Activated naive CD4-positive, alpha-beta T cell treated with anti-CD3 and anti-CD28 coated beads, Interleukin-2, amount 10 ng/mL, durations not matched to agents 7 days and 5 days (primary cell): ENCODE measurements around the gene PHYH.
"Not testable (repeated sequence)": the region's sequence is repeated elsewhere in the genome, so short reads cannot be mapped to it uniquely, and the experiment has no call there.

ENCODE experiments used
- CTCF ChIA-PET: fragments of 350-600 bp; sonication (Branson Sonifier 250); formaldehyde crosslinking; loops from one replicate; lab custom pipeline; 2021; ENCODE audit warnings: antibody characterized with exemption; lab: Charles Lee
- DNase-seq: peaks from one replicate; pipeline ENCODE4 v3.0.0-alpha.2; 2020
- H3K27ac Mint-ChIP-seq: one replicate; pipeline ENCODE4 v1.8.0; 2021; ENCODE audit warnings: mild to moderate bottlenecking, moderate library complexity, mixed read lengths
- H3K27me3 Mint-ChIP-seq: one replicate; pipeline ENCODE4 v1.8.0; 2021; ENCODE audit warnings: mild to moderate bottlenecking, mixed read lengths
- H3K36me3 Mint-ChIP-seq: one replicate; pipeline ENCODE4 v1.8.0; 2021; ENCODE audit warnings: mixed read lengths
- H3K4me1 Mint-ChIP-seq: one replicate; pipeline ENCODE4 v1.8.0; 2021; ENCODE audit warnings: mixed read lengths
- H3K4me3 Mint-ChIP-seq: one replicate; pipeline ENCODE4 v1.8.0; 2021; ENCODE audit warnings: mild to moderate bottlenecking, moderate library complexity, mixed read lengths
- H3K9me3 Mint-ChIP-seq: one replicate; pipeline ENCODE4 v1.8.0; 2021; ENCODE audit warnings: mixed read lengths

PHYH gene

GRCh38 chr10:13331646-13332045 is 31.8 kb upstream of the PHYH start:
- CTCF ChIA-PET: no interaction called here
- H3K4me1 Mint-ChIP-seq: no peaks in the 10 kb centered on the region
- no peaks in the 10 kb centered on the region for H3K27me3 Mint-ChIP-seq
- H3K9me3 Mint-ChIP-seq: no peaks in the 10 kb centered on the region
- peaks cover 63% of the 10 kb centered on the region for H3K36me3 Mint-ChIP-seq
- no peak overlapping the region for H3K4me3 Mint-ChIP-seq
- DNase-seq: no peak
- no peak overlapping the region for H3K27ac Mint-ChIP-seq

- DNase-seq, H3K27ac Mint-ChIP-seq, H3K4me1 Mint-ChIP-seq, CTCF ChIA-PET, H3K27me3 Mint-ChIP-seq, H3K9me3 Mint-ChIP-seq, H3K4me3 Mint-ChIP-seq: not testable (repeated sequence)
- H3K36me3 Mint-ChIP-seq: peaks cover 63% of the 10 kb centered on the region
These were observed 31.1 kb upstream of the PHYH start for GRCh38 chr10:13330980-13331379.

- no peak for DNase-seq
- Mint-ChIP-seq H3K27me3 (no peaks in the 10 kb centered on the region), H3K4me3 (no peak overlapping the region), H3K4me1 (no peaks in the 10 kb centered on the region), H3K9me3 (no peaks in the 10 kb centered on the region), H3K27ac (no peak overlapping the region), H3K36me3 (peaks cover 67% of the 10 kb centered on the region)
- CTCF ChIA-PET: no interaction called here
These were observed 29.7 kb upstream of the PHYH start for GRCh38 chr10:13329565-13329964.

GRCh38 chr10:13328613-13329012 is 28.7 kb upstream of the PHYH start:
- H3K4me1 Mint-ChIP-seq: no peaks in the 10 kb centered on the region
- peaks cover 70% of the 10 kb centered on the region for H3K36me3 Mint-ChIP-seq
- no peaks in the 10 kb centered on the region for H3K9me3 Mint-ChIP-seq
- CTCF ChIA-PET: no interaction called here
- no peak for DNase-seq
- no peak overlapping the region for H3K4me3 Mint-ChIP-seq
- H3K27ac Mint-ChIP-seq: no peak overlapping the region
- no peaks in the 10 kb centered on the region for H3K27me3 Mint-ChIP-seq

GRCh38 chr10:13328126-13328525 is 28.3 kb upstream of the PHYH start:
- CTCF ChIA-PET: no interaction called here
- no peak overlapping the region for H3K27ac Mint-ChIP-seq
- H3K9me3 Mint-ChIP-seq: no peaks in the 10 kb centered on the region

GRCh38 chr10:13327534-13327933 is 27.7 kb upstream of the PHYH start:
- no peaks in the 10 kb centered on the region for H3K27me3 Mint-ChIP-seq
- H3K9me3 Mint-ChIP-seq: no peaks in the 10 kb centered on the region
- no peak for DNase-seq
- H3K4me1 Mint-ChIP-seq: no peaks in the 10 kb centered on the region
- H3K4me3 Mint-ChIP-seq: no peak overlapping the region
- peaks cover 68% of the 10 kb centered on the region for H3K36me3 Mint-ChIP-seq
- CTCF ChIA-PET: no interaction called here
- H3K27ac Mint-ChIP-seq: no peak overlapping the region

More at GRCh38 chr10:13328126-13328525, 28.3 kb upstream of the PHYH start:
- Mint-ChIP-seq H3K36me3 (peaks cover 69% of the 10 kb centered on the region), H3K4me3 (no peak overlapping the region), H3K27me3 (no peaks in the 10 kb centered on the region), H3K4me1 (no peaks in the 10 kb centered on the region)
- no peak for DNase-seq

GRCh38 chr10:13322615-13323148 is 22.8 kb upstream of the PHYH start:
- H3K9me3 Mint-ChIP-seq: no peaks in the 10 kb centered on the region
- DNase-seq: no peak
- H3K4me1 Mint-ChIP-seq: no peaks in the 10 kb centered on the region
- CTCF ChIA-PET: no interaction called here
- no peak overlapping the region for H3K27ac Mint-ChIP-seq
- no peak overlapping the region for H3K4me3 Mint-ChIP-seq
- H3K36me3 Mint-ChIP-seq: peaks cover 48% of the 10 kb centered on the region
- no peaks in the 10 kb centered on the region for H3K27me3 Mint-ChIP-seq

GRCh38 chr10:13321576-13321975 is 21.7 kb upstream of the PHYH start:
- H3K36me3 Mint-ChIP-seq: peaks cover 43% of the 10 kb centered on the region
- no peaks in the 10 kb centered on the region for H3K9me3 Mint-ChIP-seq
- no peak overlapping the region for H3K27ac Mint-ChIP-seq
- CTCF ChIA-PET: no interaction called here
- no peaks in the 10 kb centered on the region for H3K4me1 Mint-ChIP-seq
- H3K27me3 Mint-ChIP-seq: no peaks in the 10 kb centered on the region
- no peak overlapping the region for H3K4me3 Mint-ChIP-seq
- no peak for DNase-seq

- no peaks in the 10 kb centered on the region for H3K9me3 Mint-ChIP-seq
- no peak for DNase-seq
- H3K27ac Mint-ChIP-seq: no peak overlapping the region
- H3K36me3 Mint-ChIP-seq: peaks cover 27% of the 10 kb centered on the region
- H3K27me3 Mint-ChIP-seq: no peaks in the 10 kb centered on the region
- CTCF ChIA-PET: interaction anchor here (0.9 kb wide), 1 partner anchor 17 kb away, joined by 4 read pairs; no protein-coding TSS in a partner anchor
- H3K4me1 Mint-ChIP-seq: no peaks in the 10 kb centered on the region
- H3K4me3 Mint-ChIP-seq: no peak overlapping the region
These were observed 19.3 kb upstream of the PHYH start for GRCh38 chr10:13319166-13319565.

- Mint-ChIP-seq H3K27me3 (no peaks in the 10 kb centered on the region), H3K4me1 (no peaks in the 10 kb centered on the region), H3K27ac (no peak overlapping the region), H3K36me3 (peaks cover 20% of the 10 kb centered on the region), H3K4me3 (no peak overlapping the region), H3K9me3 (no peaks in the 10 kb centered on the region)
- DNase-seq: no peak
- CTCF ChIA-PET: no interaction called here
These were observed 17.6 kb upstream of the PHYH start for GRCh38 chr10:13317474-13317873.

GRCh38 chr10:13316635-13317311 is 16.9 kb upstream of the PHYH start:
- no peaks in the 10 kb centered on the region for H3K27me3 Mint-ChIP-seq
- no peak overlapping the region for H3K4me3 Mint-ChIP-seq
- no peaks in the 10 kb centered on the region for H3K9me3 Mint-ChIP-seq
- CTCF ChIA-PET: interaction anchor here (1.1 kb wide), 1 partner anchor 156 kb away, joined by 3 read pairs; no protein-coding TSS in a partner anchor
- peaks cover 14% of the 10 kb centered on the region for H3K36me3 Mint-ChIP-seq
- H3K4me1 Mint-ChIP-seq: no peaks in the 10 kb centered on the region
- no peak overlapping the region for H3K27ac Mint-ChIP-seq
- DNase-seq: no peak

- Mint-ChIP-seq H3K9me3 (no peaks in the 10 kb centered on the region), H3K4me1 (no peaks in the 10 kb centered on the region), H3K27me3 (no peaks in the 10 kb centered on the region), H3K27ac (no peak overlapping the region), H3K36me3 (peaks cover 7% of the 10 kb centered on the region), H3K4me3 (no peak overlapping the region)
- no peak for DNase-seq
- CTCF ChIA-PET: no interaction called here
These were observed 15.5 kb upstream of the PHYH start for GRCh38 chr10:13315361-13315760.

GRCh38 chr10:13311177-13311575 is 11.3 kb upstream of the PHYH start:
- Mint-ChIP-seq H3K27ac (no peak overlapping the region), H3K27me3 (no peaks in the 10 kb centered on the region)
- CTCF ChIA-PET: no interaction called here

GRCh38 chr10:13310518-13311176 is 10.8 kb upstream of the PHYH start:
- Mint-ChIP-seq H3K36me3 (no peaks in the 10 kb centered on the region), H3K27ac (no peak overlapping the region), H3K27me3 (no peaks in the 10 kb centered on the region), H3K4me1 (no peaks in the 10 kb centered on the region), H3K9me3 (no peaks in the 10 kb centered on the region), H3K4me3 (no peak overlapping the region)
- DNase-seq: no peak
- CTCF ChIA-PET: no interaction called here

More at GRCh38 chr10:13311177-13311575, 11.3 kb upstream of the PHYH start:
- no peak for DNase-seq
- Mint-ChIP-seq H3K36me3 (no peaks in the 10 kb centered on the region), H3K4me1 (no peaks in the 10 kb centered on the region), H3K4me3 (no peak overlapping the region), H3K9me3 (no peaks in the 10 kb centered on the region)

GRCh38 chr10:13309792-13310191 is 9.9 kb upstream of the PHYH start:
- CTCF ChIA-PET: no interaction called here
- Mint-ChIP-seq H3K36me3 (no peaks in the 10 kb centered on the region), H3K9me3 (no peaks in the 10 kb centered on the region), H3K4me1 (no peaks in the 10 kb centered on the region), H3K27me3 (no peaks in the 10 kb centered on the region), H3K27ac (no peak overlapping the region), H3K4me3 (no peak overlapping the region)
- DNase-seq: no peak
